ENCODE measurements around the gene TM9SF3. TPM values are rescaled to one million over a fixed set of nuclear protein-coding genes. Genes with fewer than 3 reads are reported as not detected.

TM9SF3 gene
- total RNA-seq = 10 to 100 TPM; 52.6 to 65.3 (median 55.6) TPM

DNA sequence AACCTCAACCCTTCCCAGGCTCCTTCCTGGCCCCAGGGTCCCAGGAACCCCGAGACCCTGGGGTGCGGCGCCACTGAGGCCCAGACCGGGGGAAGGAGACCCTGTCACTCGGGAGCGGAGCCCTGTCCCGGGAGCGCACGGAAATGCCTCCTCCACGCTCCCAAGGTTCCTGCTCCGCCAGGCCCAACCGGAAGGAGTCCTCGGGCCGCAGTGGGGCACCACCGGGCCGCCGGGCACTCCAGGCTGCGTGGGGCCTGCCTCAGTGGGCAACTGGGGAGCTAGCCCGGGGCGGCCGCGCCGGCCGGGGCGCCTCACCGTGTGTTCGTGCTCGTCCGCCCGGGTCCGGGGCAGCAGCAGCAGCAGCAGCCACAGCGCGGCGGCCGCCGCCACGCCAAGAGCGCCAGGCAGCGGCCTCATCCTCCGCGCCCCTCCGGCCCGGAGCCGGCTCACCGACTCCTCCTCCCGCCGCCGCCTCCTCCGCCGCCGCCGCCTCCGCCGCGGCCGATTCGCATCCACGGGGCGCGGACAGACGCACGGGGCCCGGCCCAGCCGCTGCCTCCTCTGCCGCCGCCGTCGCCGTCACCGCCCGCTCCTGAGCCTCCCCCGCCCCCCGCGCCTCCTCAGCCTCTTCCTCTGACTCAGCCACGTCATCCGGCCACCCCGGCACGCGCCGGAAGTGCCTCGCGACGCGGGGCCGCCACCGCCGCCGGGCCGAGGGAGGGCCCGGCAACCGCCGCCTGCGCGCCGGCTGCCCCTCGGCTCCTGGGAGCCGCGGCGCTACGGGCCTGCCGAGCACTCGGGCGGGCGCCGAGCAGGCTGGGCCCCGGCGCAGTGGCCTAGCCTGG, at the start of gene TM9SF3:
TM9SF3 (minus strand) TSS at position 594 of the 845 bp plus-strand sequence; CDS start at position 417, 177 bp downstream.
- WGBS = no CpG with 5 or more reads among the region's 107 CpGs
- Histone ChIP-seq H3K4me1 (peaks cover 51% of the 10 kb centered on the region), H3K27me3 (no peaks in the 10 kb centered on the region), H3K27ac (peak within 1 kb of the TSS; percentile 97), H3K4me3 (peak within 1 kb of the TSS; percentile 84), H3K9me3 (no peaks in the 10 kb centered on the region), H3K36me3 (no peaks in the 10 kb centered on the region)
- TF ChIP-seq POLR2AphosphoS5 (IDR thresholded peaks at IDR 0.05) = no peak
- peak; percentile 84 to 95 for TF ChIP-seq POLR2A (IDR thresholded peaks at IDR 0.05)
- TF ChIP-seq, protein P1, sequence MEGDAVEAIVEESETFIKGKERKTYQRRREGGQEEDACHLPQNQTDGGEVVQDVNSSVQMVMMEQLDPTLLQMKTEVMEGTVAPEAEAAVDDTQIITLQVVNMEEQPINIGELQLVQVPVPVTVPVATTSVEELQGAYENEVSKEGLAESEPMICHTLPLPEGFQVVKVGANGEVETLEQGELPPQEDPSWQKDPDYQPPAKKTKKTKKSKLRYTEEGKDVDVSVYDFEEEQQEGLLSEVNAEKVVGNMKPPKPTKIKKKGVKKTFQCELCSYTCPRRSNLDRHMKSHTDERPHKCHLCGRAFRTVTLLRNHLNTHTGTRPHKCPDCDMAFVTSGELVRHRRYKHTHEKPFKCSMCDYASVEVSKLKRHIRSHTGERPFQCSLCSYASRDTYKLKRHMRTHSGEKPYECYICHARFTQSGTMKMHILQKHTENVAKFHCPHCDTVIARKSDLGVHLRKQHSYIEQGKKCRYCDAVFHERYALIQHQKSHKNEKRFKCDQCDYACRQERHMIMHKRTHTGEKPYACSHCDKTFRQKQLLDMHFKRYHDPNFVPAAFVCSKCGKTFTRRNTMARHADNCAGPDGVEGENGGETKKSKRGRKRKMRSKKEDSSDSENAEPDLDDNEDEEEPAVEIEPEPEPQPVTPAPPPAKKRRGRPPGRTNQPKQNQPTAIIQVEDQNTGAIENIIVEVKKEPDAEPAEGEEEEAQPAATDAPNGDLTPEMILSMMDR (IDR thresholded peaks at IDR 0.05) = no peak
- no peak for TF ChIP-seq EP300 (IDR thresholded peaks at IDR 0.05)
- peak; percentile 94 to 97 for DNase-seq (ENCODE audit: low spot score in 2 of 2)

GRCh38 chr10:96636551-96636950, 49.7 kb upstream of the TM9SF3 start:
- no peaks in the 10 kb centered on the region for H3K9me3 ChIP-seq
- no peaks in the 10 kb centered on the region for H3K36me3 ChIP-seq
- no peaks in the 10 kb centered on the region for H3K27me3 ChIP-seq
- 77% methylated on average over 1 of the region's 1 CpG for WGBS
- peaks cover 8% of the 10 kb centered on the region for H3K4me1 ChIP-seq
- TF ChIP-seq EP300 (IDR thresholded peaks at IDR 0.05) (no peak), POLR2AphosphoS5 (IDR thresholded peaks at IDR 0.05) (no peak), POLR2A (IDR thresholded peaks at IDR 0.05) (no peak)
- TF ChIP-seq, protein P1 (IDR thresholded peaks at IDR 0.05) = no peak
- DNase-seq (ENCODE audit: low spot score in 2 of 2) = no peak
- H3K4me3 ChIP-seq = no peak overlapping the region
- H3K27ac ChIP-seq = no peak overlapping the region

DNA sequence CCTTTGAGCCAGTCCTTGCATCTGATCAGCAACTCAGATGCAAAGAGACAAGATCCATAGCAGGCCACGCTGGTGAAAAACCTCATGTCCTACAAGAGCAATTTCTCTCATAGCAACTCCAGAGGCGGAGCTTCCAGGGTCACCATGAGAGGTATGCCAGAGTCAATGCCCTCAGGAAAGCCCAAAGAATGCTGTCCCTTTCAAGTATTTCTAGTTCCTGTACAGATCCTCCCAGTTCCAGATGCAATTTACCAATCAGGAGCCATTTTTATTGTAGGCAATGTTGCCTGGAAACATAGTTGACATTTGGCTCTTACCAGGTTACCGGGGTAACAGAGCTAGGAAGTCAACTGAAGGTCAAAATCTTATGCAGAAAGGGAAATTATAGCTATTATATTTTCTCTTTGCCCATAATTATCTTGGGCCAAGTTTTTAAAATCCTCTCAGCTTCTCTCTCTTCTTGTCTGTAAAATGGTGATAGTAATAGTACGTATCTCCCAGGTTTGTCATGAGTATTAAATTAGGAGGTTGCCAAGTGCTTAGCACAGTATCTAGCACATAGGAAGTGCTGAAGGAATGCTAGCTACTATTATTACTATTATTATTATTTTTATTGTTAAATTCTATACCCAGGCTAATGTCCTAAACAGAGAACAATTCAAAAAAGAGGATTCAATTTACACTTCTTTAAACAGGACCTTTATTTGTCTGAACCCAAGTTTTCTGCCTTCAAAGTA, 46.3 kb upstream of the TM9SF3 start:
- no peaks in the 10 kb centered on the region for H3K9me3 ChIP-seq
- no peaks in the 10 kb centered on the region for H3K36me3 ChIP-seq
- H3K4me3 ChIP-seq = no peak overlapping the region
- H3K27me3 ChIP-seq = no peaks in the 10 kb centered on the region
- no peak overlapping the region for H3K27ac ChIP-seq
- TF ChIP-seq POLR2AphosphoS5 (IDR thresholded peaks at IDR 0.05) = no peak
- no peak for TF ChIP-seq POLR2A (IDR thresholded peaks at IDR 0.05)
- TF ChIP-seq, protein P1 (IDR thresholded peaks at IDR 0.05) = no peak
- no peak for TF ChIP-seq EP300 (IDR thresholded peaks at IDR 0.05)
- WGBS = 60% methylated on average over 4 of the region's 4 CpGs
- DNase-seq (ENCODE audit: low spot score in 2 of 2) = no peak
- peaks cover 8% of the 10 kb centered on the region for H3K4me1 ChIP-seq

DNA sequence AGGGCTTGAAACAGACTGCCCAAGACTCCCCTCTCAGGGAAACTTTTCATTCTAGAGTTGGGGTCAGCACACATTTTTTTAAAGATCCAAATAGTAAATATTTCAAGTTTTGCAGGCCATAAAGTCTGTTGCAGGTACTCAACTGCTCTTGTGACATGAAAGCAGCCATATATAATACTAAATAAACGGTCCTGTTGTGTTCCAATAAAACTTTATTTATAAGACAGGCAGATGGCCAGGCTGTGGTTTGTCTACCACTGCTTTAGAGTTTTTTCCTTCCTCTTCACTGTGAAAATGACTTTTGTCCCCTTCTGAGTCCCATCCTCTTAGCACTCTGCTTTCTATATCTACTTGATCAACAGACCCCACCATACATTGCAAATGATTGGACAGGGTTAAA, 40.5 kb upstream of the TM9SF3 start:
- H3K27me3 ChIP-seq = no peaks in the 10 kb centered on the region
- H3K9me3 ChIP-seq = no peaks in the 10 kb centered on the region
- H3K4me3 ChIP-seq = no peak overlapping the region
- WGBS = 74% methylated on average over 1 of the region's 1 CpG
- H3K36me3 ChIP-seq = no peaks in the 10 kb centered on the region
- DNase-seq (ENCODE audit: low spot score in 2 of 2) = no peak
- TF ChIP-seq, protein P1 (IDR thresholded peaks at IDR 0.05) = no peak
- TF ChIP-seq POLR2AphosphoS5 (IDR thresholded peaks at IDR 0.05) = no peak
- no peak for TF ChIP-seq EP300 (IDR thresholded peaks at IDR 0.05)
- TF ChIP-seq POLR2A (IDR thresholded peaks at IDR 0.05) = no peak
- no peaks in the 10 kb centered on the region for H3K4me1 ChIP-seq
- no peak overlapping the region for H3K27ac ChIP-seq

- Histone ChIP-seq H3K36me3 (no peaks in the 10 kb centered on the region), H3K27ac (no peak overlapping the region), H3K4me3 (no peak overlapping the region), H3K27me3 (no peaks in the 10 kb centered on the region), H3K4me1 (no peaks in the 10 kb centered on the region), H3K9me3 (no peaks in the 10 kb centered on the region)
- no peak for DNase-seq (ENCODE audit: low spot score in 2 of 2)
- WGBS = 84% methylated on average over 5 of the region's 5 CpGs
- TF ChIP-seq EP300 (IDR thresholded peaks at IDR 0.05) (no peak), POLR2A (IDR thresholded peaks at IDR 0.05) (no peak), POLR2AphosphoS5 (IDR thresholded peaks at IDR 0.05) (no peak)
- TF ChIP-seq, protein P1 (IDR thresholded peaks at IDR 0.05) = no peak
These were observed 40.0 kb upstream of the TM9SF3 start for GRCh38 chr10:96626795-96627194.

All from suprapubic skin (tissue), 4 donors.